Measurements from ENCODE around the gene C3AR1.

GRCh38 chr12:8058506-8058905 lies 7.7 kb downstream of the C3AR1 start:
- no peak for TF ChIP-seq CTCF (IDR thresholded peaks at IDR 0.05)
- TF ChIP-seq POLR2AphosphoS5 (IDR thresholded peaks at IDR 0.05) = no peak

Measured in breast epithelium (tissue), 3 donors.